Measurements from ENCODE around the gene TNP2. TPM values are rescaled to one million over a fixed set of nuclear protein-coding genes. Genes with fewer than 3 reads are reported as not detected.

TNP2 gene
- polyA plus RNA-seq, 3 donors, result not detected

- no peak for DNase-seq (ENCODE audit: extremely low read depth in 1 of 11, low read depth in 9 of 11, low spot score in 4 of 11)
Observed at GRCh38 chr16:11280616-11281522, 11.7 kb upstream of the TNP2 start, which contains the start of gene PRM1. TSS of gene PRM1 (minus strand) at chr16:11281330. CDS start at chr16:11281238, 92 bp downstream.

GRCh38 chr16:11278681-11279628, 9.8 kb upstream of the TNP2 start:
- DNase-seq (ENCODE audit: extremely low read depth in 1 of 11, low read depth in 9 of 11, low spot score in 4 of 11), result no peak

- no peak for DNase-seq (ENCODE audit: extremely low read depth in 1 of 11, low read depth in 9 of 11, low spot score in 4 of 11)
Observed at GRCh38 chr16:11277607-11278337, 8.6 kb upstream of the TNP2 start.

GRCh38 chr16:11276896-11277593, 7.9 kb upstream of the TNP2 start:
- DNase-seq (ENCODE audit: extremely low read depth in 1 of 11, low read depth in 9 of 11, low spot score in 4 of 11), result no peak

GRCh38 chr16:11276143-11276895, 7.2 kb upstream of the TNP2 start, which contains the start of gene PRM2:
TSS of gene PRM2 (minus strand) at chr16:11276480. CDS start at chr16:11276370, 110 bp downstream.
- DNase-seq (ENCODE audit: extremely low read depth in 1 of 11, low read depth in 9 of 11, low spot score in 4 of 11), result no peak

- no peak for DNase-seq (ENCODE audit: extremely low read depth in 1 of 11, low read depth in 9 of 11, low spot score in 4 of 11)
Observed at GRCh38 chr16:11274964-11275363, 5.8 kb upstream of the TNP2 start.

GRCh38 chr16:11273721-11274324, 4.7 kb upstream of the TNP2 start:
- peak in 6 of 11 donors; percentile 66 to 89 (median 84) for DNase-seq (ENCODE audit: extremely low read depth in 1 of 11, low read depth in 9 of 11, low spot score in 4 of 11)

GRCh38 chr16:11272921-11273720, 4.0 kb upstream of the TNP2 start, which contains the start of gene PRM3:
TSS of gene PRM3 (minus strand) at chr16:11273629. CDS start at chr16:11273595, 34 bp downstream.
- DNase-seq (ENCODE audit: extremely low read depth in 1 of 11, low read depth in 9 of 11, low spot score in 4 of 11), result no peak

- DNase-seq (ENCODE audit: extremely low read depth in 1 of 11, low read depth in 9 of 11, low spot score in 4 of 11), result no peak
Observed at GRCh38 chr16:11272484-11272883, 3.4 kb upstream of the TNP2 start.

- no peak for DNase-seq (ENCODE audit: extremely low read depth in 1 of 11, low read depth in 9 of 11, low spot score in 4 of 11)
Observed at GRCh38 chr16:11271610-11272009, 2.5 kb upstream of the TNP2 start.

- no peak for DNase-seq (ENCODE audit: extremely low read depth in 1 of 11, low read depth in 9 of 11, low spot score in 4 of 11)
Observed at GRCh38 chr16:11270602-11271162, 1.6 kb upstream of the TNP2 start.

GRCh38 chr16:11265124-11265523, 4.0 kb downstream of the TNP2 start:
- DNase-seq (ENCODE audit: extremely low read depth in 1 of 11, low read depth in 9 of 11, low spot score in 4 of 11), result no peak

- no peak for DNase-seq (ENCODE audit: extremely low read depth in 1 of 11, low read depth in 9 of 11, low spot score in 4 of 11)
Observed at GRCh38 chr16:11264155-11264832, 4.8 kb downstream of the TNP2 start.

GRCh38 chr16:11263737-11264136, 5.4 kb downstream of the TNP2 start:
- no peak for DNase-seq (ENCODE audit: extremely low read depth in 1 of 11, low read depth in 9 of 11, low spot score in 4 of 11)

- DNase-seq (ENCODE audit: extremely low read depth in 1 of 11, low read depth in 9 of 11, low spot score in 4 of 11), result no peak
Observed at GRCh38 chr16:11262915-11263314, 6.2 kb downstream of the TNP2 start.

GRCh38 chr16:11260596-11260966, 8.5 kb downstream of the TNP2 start:
- DNase-seq (ENCODE audit: extremely low read depth in 1 of 11, low read depth in 9 of 11, low spot score in 4 of 11), result no peak

Data from renal cortex interstitium (tissue), 11 donors.